Activated CD8-positive, alpha-beta T cell treated with anti-CD3 and anti-CD28 coated beads, Interleukin-2, amount 10 ng/mL, durations not matched to agents 7 days and 5 days (primary cell): ENCODE results near the gene CD244. TPM values are rescaled to one million over a fixed set of nuclear protein-coding genes. Genes with fewer than 3 reads are reported as not detected.
"Not testable (repeated sequence)": the region's sequence is repeated elsewhere in the genome, so short reads cannot be mapped to it uniquely, and the experiment has no call there.

Experiments
- ATAC-seq: fragments of 150-1000 bp; cut with Tn5 transposase; one replicate; pipeline ENCODE4 v1.10.0; 2021; ENCODE audit warnings: moderate library complexity
- CTCF ChIA-PET: fragments of 350-600 bp; sonication (Branson Sonifier 250); formaldehyde crosslinking; loops from one replicate; lab custom pipeline; 2021; ENCODE audit warnings: antibody characterized with exemption; lab: Charles Lee
- POLR2A ChIA-PET: fragments of 350-600 bp; sonication (Branson Sonifier 250); formaldehyde crosslinking; loops from one replicate; lab custom pipeline; 2021; ENCODE audit warnings: antibody characterized with exemption; lab: Charles Lee
- DNase-seq: peaks from one replicate; pipeline ENCODE4 v3.0.0-alpha.2; 2020
- H3K27ac Mint-ChIP-seq: one replicate; pipeline ENCODE4 v1.8.0; 2021; ENCODE audit warnings: mild to moderate bottlenecking, mixed read lengths
- H3K27me3 Mint-ChIP-seq: one replicate; pipeline ENCODE4 v1.8.0; 2021; ENCODE audit warnings: low read depth, mixed read lengths
- H3K36me3 Mint-ChIP-seq: one replicate; pipeline ENCODE4 v1.8.0; 2021; ENCODE audit warnings: low read depth, mixed read lengths
- H3K4me1 Mint-ChIP-seq: one replicate; pipeline ENCODE4 v1.8.0; 2021; ENCODE audit warnings: low read depth, mixed read lengths
- H3K4me3 Mint-ChIP-seq: one replicate; pipeline ENCODE4 v1.8.0; 2021; ENCODE audit warnings: mild to moderate bottlenecking, mixed read lengths
- H3K9me3 Mint-ChIP-seq: one replicate; pipeline ENCODE4 v1.8.0; 2022; ENCODE audit warnings: mixed read lengths; ENCODE audit not compliant: insufficient read depth
- total RNA-seq, 2 experiments: library from RNA; stranded (reverse); gene quantifications; one replicate each; pipeline ENCODE4 v1.2.3, GENCODE V29; 2021

Gene CD244
- total RNA-seq, 2 experiments from 2014 or later = 15.0 to 15.5 TPM

DNA sequence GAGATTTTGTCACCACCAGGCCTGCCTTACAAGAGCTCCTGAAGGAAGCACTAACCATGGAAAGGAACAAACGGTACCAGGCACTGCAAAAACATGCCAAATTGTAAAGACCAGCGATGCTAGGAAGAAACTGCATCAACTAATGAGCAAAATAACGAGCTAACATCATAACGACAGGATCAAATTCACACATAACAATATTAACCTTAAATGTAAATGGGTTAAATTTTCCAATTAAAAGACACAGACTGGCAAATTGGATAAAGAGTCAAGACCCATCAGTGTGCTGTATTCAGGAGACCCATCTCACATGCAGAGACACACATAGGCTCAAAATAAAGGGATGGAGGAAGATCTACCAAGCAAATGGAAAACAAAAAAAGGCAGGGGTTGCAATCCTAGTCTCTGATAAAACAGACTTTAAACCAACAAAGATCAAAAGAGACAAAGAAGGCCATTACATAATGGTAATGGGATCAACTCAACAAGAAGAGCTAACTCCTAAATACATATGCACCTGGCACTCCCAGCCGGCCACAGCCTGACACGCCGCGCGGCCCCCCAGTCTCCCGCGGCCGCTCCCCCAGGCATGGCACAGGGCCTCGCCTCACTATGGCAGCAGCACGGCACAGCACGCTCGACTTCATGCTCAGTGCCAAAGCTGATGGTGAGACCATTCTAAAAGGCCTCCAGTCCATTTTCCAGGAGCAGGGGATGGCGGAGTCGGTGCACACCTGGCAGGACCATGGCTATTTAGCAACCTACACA lies 31.9 kb upstream of the CD244 start:
- H3K27me3 Mint-ChIP-seq = peaks cover 48% of the 10 kb centered on the region
- POLR2A ChIA-PET, H3K4me1 Mint-ChIP-seq, H3K36me3 Mint-ChIP-seq, ATAC-seq, H3K4me3 Mint-ChIP-seq, H3K9me3 Mint-ChIP-seq, H3K27ac Mint-ChIP-seq, DNase-seq: not testable (repeated sequence)
- CTCF ChIA-PET = interaction anchor here (1.8 kb wide), 1 partner anchor 57 kb away, joined by 7 read pairs; no protein-coding TSS in a partner anchor

DNA sequence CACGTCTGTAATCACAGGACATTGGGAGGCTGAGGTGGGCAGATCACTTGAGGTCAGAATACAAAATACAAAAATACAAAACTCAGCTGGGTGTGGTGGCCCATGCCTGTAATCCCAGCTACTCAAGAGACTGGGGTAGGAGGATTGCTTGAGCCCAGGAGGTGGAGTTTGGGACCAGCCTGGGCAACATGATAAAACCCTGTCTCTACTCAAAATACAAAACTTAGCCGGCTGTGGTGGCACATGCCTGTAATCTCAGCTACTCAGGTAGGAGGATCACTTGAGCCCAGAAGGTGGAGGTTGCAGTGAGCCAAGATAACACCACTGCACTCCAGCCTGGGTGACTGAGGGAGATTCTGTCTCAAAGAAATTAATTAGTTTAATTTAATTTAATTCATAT lies 28.8 kb upstream of the CD244 start:
- H3K9me3 Mint-ChIP-seq = no peaks in the 10 kb centered on the region
- CTCF ChIA-PET = no interaction called here
- H3K4me3 Mint-ChIP-seq = no peak overlapping the region
- no peak for ATAC-seq
- peaks cover 27% of the 10 kb centered on the region for H3K27me3 Mint-ChIP-seq
- H3K27ac Mint-ChIP-seq = no peak overlapping the region
- no peak for DNase-seq
- POLR2A ChIA-PET = no interaction called here
- H3K4me1 Mint-ChIP-seq = no peaks in the 10 kb centered on the region
- H3K36me3 Mint-ChIP-seq = no peaks in the 10 kb centered on the region

- CTCF ChIA-PET = interaction anchor here (1.1 to 1.8 kb wide), 6 partner anchors 11 to 112 kb away, joined by 3 to 7 read pairs (median 4); partner anchors contain the start of gene CD244
- ATAC-seq = no peak
- no peaks in the 10 kb centered on the region for H3K9me3 Mint-ChIP-seq
- no peak overlapping the region for H3K4me3 Mint-ChIP-seq
- H3K4me1 Mint-ChIP-seq = peaks cover 10% of the 10 kb centered on the region
- H3K27me3 Mint-ChIP-seq = peaks cover 20% of the 10 kb centered on the region
- POLR2A ChIA-PET = no interaction called here
- no peaks in the 10 kb centered on the region for H3K36me3 Mint-ChIP-seq
- no peak overlapping the region for H3K27ac Mint-ChIP-seq
- no peak for DNase-seq
Measured at GRCh38 chr1:160888926-160889325, 26.2 kb upstream of the CD244 start.

DNA sequence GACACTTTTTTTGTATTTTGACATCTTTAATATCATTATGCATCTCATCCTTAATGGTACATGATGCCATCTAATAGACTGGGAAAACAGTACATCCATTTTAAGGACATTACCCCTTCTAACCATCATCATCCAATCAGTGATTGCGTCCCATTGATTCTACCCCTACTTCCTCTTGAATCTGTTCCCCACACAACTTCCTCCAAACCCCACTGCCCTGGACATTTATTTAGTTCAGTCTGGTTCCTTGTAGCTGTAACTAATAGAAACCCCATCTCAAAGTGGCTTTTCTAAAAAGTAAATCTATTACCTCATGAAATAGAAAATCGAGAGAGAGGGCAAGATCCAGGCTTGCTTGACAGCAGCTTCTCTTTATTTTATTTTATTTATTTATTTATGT lies 24.4 kb upstream of the CD244 start:
- DNase-seq = no peak
- Mint-ChIP-seq H3K9me3 (no peaks in the 10 kb centered on the region), H3K27ac (no peak overlapping the region), H3K4me3 (no peak overlapping the region), H3K36me3 (no peaks in the 10 kb centered on the region), H3K27me3 (peaks cover 18% of the 10 kb centered on the region), H3K4me1 (peaks cover 10% of the 10 kb centered on the region)
- CTCF ChIA-PET = interaction anchor here (0.9 to 11.4 kb wide), 4 partner anchors 10 to 67 kb away, joined by 3 to 189 read pairs (median 6); no protein-coding TSS in a partner anchor
- no peak for ATAC-seq
- POLR2A ChIA-PET = no interaction called here

DNA sequence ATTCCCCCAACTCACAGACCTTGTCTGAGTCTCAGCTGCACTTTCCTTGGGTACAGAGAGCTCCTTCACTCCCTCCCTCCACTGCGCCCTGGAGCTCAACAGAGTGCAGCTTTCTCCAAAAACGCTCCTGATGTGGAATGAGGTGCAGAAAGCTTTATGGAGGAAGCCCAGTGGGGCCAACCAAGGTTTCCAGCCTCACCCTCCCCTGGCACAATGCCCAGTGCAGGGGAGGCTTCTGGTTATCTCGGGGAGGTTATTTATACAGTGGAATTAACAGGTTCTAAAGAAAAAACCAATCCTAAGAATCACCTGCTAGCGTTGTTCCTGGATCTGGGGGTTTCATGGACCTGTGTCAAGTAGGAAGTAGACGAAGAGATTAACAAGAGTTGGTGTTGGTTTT lies 22.4 kb upstream of the CD244 start, which contains the start of gene ITLN1:
Gene ITLN1, minus strand, starts transcription at position 139 of the 400 bp plus-strand sequence. CDS start 303 bp downstream, outside the sequence.
- ChIA-PET CTCF (interaction anchor here (0.6 to 11.4 kb wide), 9 partner anchors 48 to 158 kb away, joined by 3 to 189 read pairs (median 5); partner anchors contain the start of genes ITLN2 and LY9), POLR2A (no interaction called here)
- no peak for DNase-seq
- Mint-ChIP-seq H3K36me3 (no peaks in the 10 kb centered on the region), H3K27me3 (peaks cover 4% of the 10 kb centered on the region), H3K4me1 (peaks cover 10% of the 10 kb centered on the region), H3K9me3 (no peaks in the 10 kb centered on the region), H3K4me3 (no peak within 1 kb of the TSS), H3K27ac (no peak within 1 kb of the TSS)
- ATAC-seq = no peak

DNA sequence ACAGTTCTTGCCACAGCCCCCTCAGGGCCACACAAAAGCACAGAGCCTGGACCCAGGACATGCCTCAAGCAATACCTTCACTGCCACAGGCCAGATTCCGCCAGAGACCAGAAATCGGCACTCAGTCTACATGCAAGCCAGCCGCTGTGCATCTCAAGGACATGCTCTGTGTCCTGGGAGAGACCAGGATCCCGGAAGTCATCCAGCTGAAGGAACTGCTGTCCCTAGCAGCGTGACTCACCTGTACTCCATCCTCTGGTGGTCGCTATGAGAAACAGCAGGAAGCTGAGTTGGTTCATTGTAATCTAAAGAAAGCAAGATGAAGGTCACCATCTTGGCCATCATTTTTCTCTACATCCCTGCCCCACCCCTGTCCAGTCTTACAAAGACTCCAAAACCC lies 21.9 kb upstream of the CD244 start:
- ATAC-seq (no peak), DNase-seq (no peak)
- Mint-ChIP-seq H3K4me3 (no peak overlapping the region), H3K9me3 (no peaks in the 10 kb centered on the region), H3K27ac (no peak overlapping the region), H3K36me3 (no peaks in the 10 kb centered on the region), H3K27me3 (peaks cover 4% of the 10 kb centered on the region), H3K4me1 (peaks cover 10% of the 10 kb centered on the region)
- POLR2A ChIA-PET = no interaction called here
- CTCF ChIA-PET = interaction anchor here (0.6 to 11.4 kb wide), 9 partner anchors 48 to 157 kb away, joined by 3 to 189 read pairs (median 5); partner anchors contain the start of genes ITLN2 and LY9

DNA sequence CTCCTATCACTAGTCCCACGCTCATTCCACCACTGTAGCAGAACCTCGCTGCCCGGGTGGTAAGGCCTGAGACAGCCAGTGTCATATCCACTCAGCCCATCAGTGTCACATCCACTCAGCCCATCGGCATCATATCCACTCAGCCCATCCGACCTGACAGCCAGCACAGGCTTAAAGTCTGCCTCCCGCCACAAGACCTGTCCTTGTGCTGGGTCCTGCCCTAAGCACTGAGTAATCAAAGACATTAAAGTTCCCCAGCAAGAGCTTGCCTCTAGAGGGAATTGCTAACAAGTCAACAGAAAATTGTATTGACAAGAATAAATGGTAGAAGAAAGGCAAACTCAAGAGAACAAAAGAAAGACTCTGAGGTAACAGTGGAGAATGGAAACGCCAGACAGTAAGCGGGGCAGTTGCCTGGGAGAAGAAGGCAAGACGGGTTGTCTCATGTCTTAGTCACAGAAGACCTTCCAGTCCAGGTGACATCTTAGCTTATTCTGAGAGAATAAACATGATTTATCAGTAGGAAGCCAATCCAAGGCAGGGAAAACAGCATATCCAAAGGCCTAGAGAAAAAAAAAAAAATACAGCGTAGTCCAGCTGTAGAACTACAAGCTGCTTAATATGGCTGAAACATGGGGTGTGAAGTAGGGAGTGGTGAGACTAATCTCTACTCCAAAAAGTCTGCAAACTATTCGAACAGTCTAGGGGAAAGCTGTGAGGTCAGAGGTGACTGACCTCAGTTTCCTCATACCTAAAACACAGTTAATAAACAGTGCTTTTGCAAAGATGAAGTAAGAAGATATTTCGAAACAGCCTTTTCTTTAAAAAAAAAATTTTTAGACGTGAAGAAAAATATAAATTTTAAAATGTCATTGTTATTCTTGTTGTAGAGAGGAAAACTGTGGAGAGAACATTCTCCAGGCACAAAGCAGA lies 21.2 kb upstream of the CD244 start:
- Mint-ChIP-seq H3K27me3 (peaks cover 5% of the 10 kb centered on the region), H3K4me3 (no peak overlapping the region), H3K9me3 (no peaks in the 10 kb centered on the region), H3K36me3 (no peaks in the 10 kb centered on the region), H3K27ac (no peak overlapping the region), H3K4me1 (peaks cover 12% of the 10 kb centered on the region)
- DNase-seq = no peak
- CTCF ChIA-PET = interaction anchor here (0.9 to 11.4 kb wide), 9 partner anchors 19 to 157 kb away, joined by 3 to 189 read pairs (median 5); partner anchors contain the start of gene ITLN2
- POLR2A ChIA-PET = no interaction called here
- no peak for ATAC-seq

DNA sequence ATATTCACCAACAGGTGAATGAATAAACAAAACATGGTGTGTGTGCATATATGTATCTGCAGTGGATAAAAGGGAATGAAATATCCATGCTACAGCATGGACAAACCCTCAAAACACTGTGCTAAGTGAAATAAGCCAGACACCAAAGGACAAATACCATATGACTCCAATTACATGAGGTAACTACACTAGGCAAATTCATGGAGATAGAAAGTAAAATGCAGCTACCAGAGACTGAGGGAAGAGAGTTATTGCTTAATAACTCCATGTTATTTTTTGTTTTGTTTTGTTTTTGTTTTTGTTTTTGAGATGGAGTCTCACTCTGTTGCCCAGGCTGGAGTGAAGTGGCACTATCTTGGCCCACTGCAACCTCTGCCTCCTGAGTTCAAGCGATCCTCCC lies 19.9 kb upstream of the CD244 start:
- Mint-ChIP-seq H3K27ac (no peak overlapping the region), H3K36me3 (no peaks in the 10 kb centered on the region), H3K27me3 (peaks cover 4% of the 10 kb centered on the region), H3K4me3 (no peak overlapping the region), H3K9me3 (no peaks in the 10 kb centered on the region), H3K4me1 (peaks cover 14% of the 10 kb centered on the region)
- POLR2A ChIA-PET = no interaction called here
- ATAC-seq (no peak), DNase-seq (no peak)
- CTCF ChIA-PET = interaction anchor here (0.8 to 11.4 kb wide), 6 partner anchors 18 to 115 kb away, joined by 3 to 189 read pairs (median 4); no protein-coding TSS in a partner anchor

- ATAC-seq, H3K4me3 Mint-ChIP-seq, H3K9me3 Mint-ChIP-seq, POLR2A ChIA-PET, H3K36me3 Mint-ChIP-seq, H3K27me3 Mint-ChIP-seq, H3K27ac Mint-ChIP-seq, DNase-seq: not testable (repeated sequence)
- CTCF ChIA-PET = interaction anchor here (11.4 kb wide), 1 partner anchor 44 kb away, joined by 189 read pairs; no protein-coding TSS in a partner anchor
- peaks cover 27% of the 10 kb centered on the region for H3K4me1 Mint-ChIP-seq
Measured at GRCh38 chr1:160881264-160881663, 18.6 kb upstream of the CD244 start.

GRCh38 chr1:160880216-160880615 lies 17.5 kb upstream of the CD244 start:
- ATAC-seq (no peak), DNase-seq (no peak)
- H3K27me3 Mint-ChIP-seq = peaks cover 3% of the 10 kb centered on the region
- H3K4me3 Mint-ChIP-seq = no peak overlapping the region
- POLR2A ChIA-PET = no interaction called here
- H3K27ac Mint-ChIP-seq = no peak overlapping the region
- no peaks in the 10 kb centered on the region for H3K9me3 Mint-ChIP-seq
- H3K4me1 Mint-ChIP-seq = peaks cover 31% of the 10 kb centered on the region
- H3K36me3 Mint-ChIP-seq = no peaks in the 10 kb centered on the region
- CTCF ChIA-PET = interaction anchor here (1.6 to 11.4 kb wide), 4 partner anchors 43 to 112 kb away, joined by 6 to 189 read pairs (median 8); no protein-coding TSS in a partner anchor

DNA sequence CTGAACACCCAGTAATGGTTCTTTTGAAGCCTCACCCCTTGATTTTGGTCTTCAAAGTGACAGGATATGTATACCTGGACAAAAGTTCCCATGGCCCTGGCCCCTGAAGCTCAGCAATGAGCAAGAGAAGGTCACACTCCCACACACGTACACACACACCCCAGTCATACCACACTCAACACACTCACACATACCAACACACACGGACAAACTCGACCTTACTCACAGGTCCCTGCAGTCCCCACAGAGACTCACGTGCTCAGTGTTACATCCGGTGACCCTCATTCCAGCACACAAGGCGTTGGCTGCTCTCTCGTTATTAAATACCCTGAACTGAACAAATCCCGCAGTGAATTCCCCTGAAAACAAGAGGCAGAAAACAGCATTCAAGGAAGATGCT lies 16.4 kb upstream of the CD244 start:
- no peak overlapping the region for H3K27ac Mint-ChIP-seq
- H3K36me3 Mint-ChIP-seq = no peaks in the 10 kb centered on the region
- POLR2A ChIA-PET = no interaction called here
- no peak overlapping the region for H3K4me3 Mint-ChIP-seq
- H3K9me3 Mint-ChIP-seq = no peaks in the 10 kb centered on the region
- no peak for ATAC-seq
- H3K4me1 Mint-ChIP-seq = peaks cover 29% of the 10 kb centered on the region
- DNase-seq = no peak
- H3K27me3 Mint-ChIP-seq = peaks cover 2% of the 10 kb centered on the region
- CTCF ChIA-PET = interaction anchor here (1.1 to 11.4 kb wide), 5 partner anchors 16 to 156 kb away, joined by 3 to 189 read pairs (median 6); partner anchors contain the start of gene CD244
